SH-SY5Y (cell line): ENCODE results near the gene FYN.

Experiments
- GATA2 ChIP-seq: IDR thresholded peaks from 2 replicates; pipeline ENCODE4 v1.6.1; 2011; ENCODE audit warnings: mild to moderate bottlenecking, low read depth, low read length
- GATA3 ChIP-seq: IDR thresholded peaks from 2 replicates; pipeline ENCODE4 v1.6.1; 2011; ENCODE audit warnings: low read depth, mild to moderate bottlenecking, low read length, moderate library complexity

GRCh38 chr6:111747829-111748228 is 125.4 kb downstream of the FYN start:
- TF ChIP-seq GATA2 (no peak), GATA3 (no peak)
